HepG2 (cell line): Measurements from ENCODE around the gene BICDL1. TPM values are rescaled to one million over a fixed set of nuclear protein-coding genes. Genes with fewer than 3 reads are reported as not detected.

Experiments used
- FOSL2 ChIP-seq: sonication (generic); formaldehyde crosslinking; IDR thresholded peaks from 2 replicates; pipeline ENCODE4 v1.4.0; 2020; ENCODE audit warnings: missing genetic modification reagents
- MEIS2 ChIP-seq: sonication (generic); formaldehyde crosslinking; IDR thresholded peaks from 2 replicates; pipeline ENCODE4 v1.9.0; 2021; ENCODE audit warnings: mild to moderate bottlenecking, missing genetic modification reagents
- MTA3 ChIP-seq: sonication (generic); formaldehyde crosslinking; IDR thresholded peaks from 2 replicates; pipeline ENCODE4 v1.4.0; 2020; ENCODE audit warnings: missing genetic modification reagents
- MXD1 ChIP-seq: sonication (generic); formaldehyde crosslinking; IDR thresholded peaks from 2 replicates; pipeline ENCODE4 v1.4.0; 2020; ENCODE audit warnings: mild to moderate bottlenecking, missing genetic modification reagents
- NFYC ChIP-seq: IDR thresholded peaks from 2 replicates; pipeline ENCODE4 v1.6.1; 2016; ENCODE audit warnings: missing genetic modification reagents, missing compliant biosample characterization
- PTBP1 ChIP-seq: fragments of 200-400 bp; formaldehyde crosslinking; IDR thresholded peaks from 2 replicates; pipeline ENCODE4 v1.6.1; 2018; ENCODE audit warnings: low read length, low read depth; ENCODE audit not compliant: poor library complexity, severe bottlenecking
- SUZ12 ChIP-seq: fragments of 150-350 bp; IDR thresholded peaks from 2 replicates; pipeline ENCODE4 v1.6.1; 2014; ENCODE audit warnings: low read depth, low read length
- ZBED4 ChIP-seq: sonication (generic); formaldehyde crosslinking; IDR thresholded peaks from 2 replicates; pipeline ENCODE4 v1.4.0; 2020; ENCODE audit warnings: missing genetic modification reagents, borderline replicate concordance
- ZFAT ChIP-seq: sonication (generic); formaldehyde crosslinking; conservative IDR thresholded peaks from 2 replicates; pipeline ENCODE4 v1.8.1; 2023; ENCODE audit warnings: missing genetic modification reagents, inconsistent platforms
- ZNF563 ChIP-seq: sonication (generic); formaldehyde crosslinking; IDR thresholded peaks from 2 replicates; pipeline ENCODE4 v1.8.0; 2022; ENCODE audit warnings: mild to moderate bottlenecking, moderate library complexity, missing genetic modification reagents
- polyA plus RNA-seq, 8 experiments: library from polyadenylated mRNA; depleted of rRNA in 3 of 8; stranded (reverse) in 7 of 8; unstranded in 1 of 8; fragments of >200 nt; fragmentation: Illumina TruSeq in 4 of 8; extraction: Trizol in 4 of 8; gene quantifications; 2 replicates each; pipeline versions ENCODE4 v1.2.1 to v1.2.3, GENCODE V29; 2011 to 2016; ENCODE audit warnings: low read depth in 4 of 8, missing spikeins in 1 of 8, mixed read lengths in 1 of 8; ENCODE audit not compliant: insufficient read depth in 1 of 8
- total RNA-seq, 5 experiments: library from RNA; depleted of rRNA; stranded (reverse); fragments of >200 nt; fragmentation: Illumina TruSeq; extraction: Trizol; gene quantifications; 2 replicates each; pipeline ENCODE4 v1.2.3, GENCODE V29; 2016; ENCODE audit warnings: low read depth in 1 of 5
- TF ChIP-seq, protein P1 (sequence below): sonication (generic); formaldehyde crosslinking; IDR thresholded peaks from 2 replicates; pipeline ENCODE4 v1.8.0; 2022; ENCODE audit warnings: mild to moderate bottlenecking, missing genetic modification reagents, moderate library complexity
- TF ChIP-seq, protein P2 (sequence below): sonication (generic); formaldehyde crosslinking; IDR thresholded peaks from 2 replicates; pipeline ENCODE4 v1.8.0; 2022; ENCODE audit warnings: mild to moderate bottlenecking, missing genetic modification reagents
- TF ChIP-seq, protein P3 (sequence below), 2 experiments: fragments of 450-650 bp in 1 of 2; sonication (generic) in 1 of 2; formaldehyde crosslinking in 1 of 2; IDR thresholded peaks; 2 replicates each; pipeline versions ENCODE4 v1.6.1 to v1.8.0; 2016 to 2022; ENCODE audit warnings: antibody characterized with exemption in 1 of 2, mild to moderate bottlenecking in 1 of 2, missing genetic modification reagents in 1 of 2

The BICDL1 gene
- total and polyA plus RNA-seq, 2 of the 13 experiments (the other 11 are each of a cell fraction or from before 2014, with no cell fraction given), result 3.6 to 9.7 TPM

- TF ChIP-seq ZFAT (CRISPR knock-in tag) (0 out of 2 replicates have a peak, but pooled peaks have one; percentile 59), PTBP1 (peak; percentile 60), ZBED4 (CRISPR knock-in tag) (peak; percentile 88; the same call in 1 of the 2 replicates), MTA3 (CRISPR knock-in tag) (no peak), NFYC (CRISPR knock-in tag) (no peak), ZNF563 (CRISPR knock-in tag) (peak; percentile 91), MXD1 (peak; percentile 89), MEIS2 (CRISPR knock-in tag) (peak; percentile 98), SUZ12 (no peak), FOSL2 (CRISPR knock-in tag) (peak; percentile 38)
- TF ChIP-seq, protein P1, sequence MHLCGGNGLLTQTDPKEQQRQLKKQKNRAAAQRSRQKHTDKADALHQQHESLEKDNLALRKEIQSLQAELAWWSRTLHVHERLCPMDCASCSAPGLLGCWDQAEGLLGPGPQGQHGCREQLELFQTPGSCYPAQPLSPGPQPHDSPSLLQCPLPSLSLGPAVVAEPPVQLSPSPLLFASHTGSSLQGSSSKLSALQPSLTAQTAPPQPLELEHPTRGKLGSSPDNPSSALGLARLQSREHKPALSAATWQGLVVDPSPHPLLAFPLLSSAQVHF (CRISPR knock-in tag), result 0 out of 2 replicates have a peak, but pooled peaks have one; percentile 48
- TF ChIP-seq, protein P2, sequence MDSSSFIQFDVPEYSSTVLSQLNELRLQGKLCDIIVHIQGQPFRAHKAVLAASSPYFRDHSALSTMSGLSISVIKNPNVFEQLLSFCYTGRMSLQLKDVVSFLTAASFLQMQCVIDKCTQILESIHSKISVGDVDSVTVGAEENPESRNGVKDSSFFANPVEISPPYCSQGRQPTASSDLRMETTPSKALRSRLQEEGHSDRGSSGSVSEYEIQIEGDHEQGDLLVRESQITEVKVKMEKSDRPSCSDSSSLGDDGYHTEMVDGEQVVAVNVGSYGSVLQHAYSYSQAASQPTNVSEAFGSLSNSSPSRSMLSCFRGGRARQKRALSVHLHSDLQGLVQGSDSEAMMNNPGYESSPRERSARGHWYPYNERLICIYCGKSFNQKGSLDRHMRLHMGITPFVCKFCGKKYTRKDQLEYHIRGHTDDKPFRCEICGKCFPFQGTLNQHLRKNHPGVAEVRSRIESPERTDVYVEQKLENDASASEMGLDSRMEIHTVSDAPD (CRISPR knock-in tag), result no peak
- TF ChIP-seq, protein P3, sequence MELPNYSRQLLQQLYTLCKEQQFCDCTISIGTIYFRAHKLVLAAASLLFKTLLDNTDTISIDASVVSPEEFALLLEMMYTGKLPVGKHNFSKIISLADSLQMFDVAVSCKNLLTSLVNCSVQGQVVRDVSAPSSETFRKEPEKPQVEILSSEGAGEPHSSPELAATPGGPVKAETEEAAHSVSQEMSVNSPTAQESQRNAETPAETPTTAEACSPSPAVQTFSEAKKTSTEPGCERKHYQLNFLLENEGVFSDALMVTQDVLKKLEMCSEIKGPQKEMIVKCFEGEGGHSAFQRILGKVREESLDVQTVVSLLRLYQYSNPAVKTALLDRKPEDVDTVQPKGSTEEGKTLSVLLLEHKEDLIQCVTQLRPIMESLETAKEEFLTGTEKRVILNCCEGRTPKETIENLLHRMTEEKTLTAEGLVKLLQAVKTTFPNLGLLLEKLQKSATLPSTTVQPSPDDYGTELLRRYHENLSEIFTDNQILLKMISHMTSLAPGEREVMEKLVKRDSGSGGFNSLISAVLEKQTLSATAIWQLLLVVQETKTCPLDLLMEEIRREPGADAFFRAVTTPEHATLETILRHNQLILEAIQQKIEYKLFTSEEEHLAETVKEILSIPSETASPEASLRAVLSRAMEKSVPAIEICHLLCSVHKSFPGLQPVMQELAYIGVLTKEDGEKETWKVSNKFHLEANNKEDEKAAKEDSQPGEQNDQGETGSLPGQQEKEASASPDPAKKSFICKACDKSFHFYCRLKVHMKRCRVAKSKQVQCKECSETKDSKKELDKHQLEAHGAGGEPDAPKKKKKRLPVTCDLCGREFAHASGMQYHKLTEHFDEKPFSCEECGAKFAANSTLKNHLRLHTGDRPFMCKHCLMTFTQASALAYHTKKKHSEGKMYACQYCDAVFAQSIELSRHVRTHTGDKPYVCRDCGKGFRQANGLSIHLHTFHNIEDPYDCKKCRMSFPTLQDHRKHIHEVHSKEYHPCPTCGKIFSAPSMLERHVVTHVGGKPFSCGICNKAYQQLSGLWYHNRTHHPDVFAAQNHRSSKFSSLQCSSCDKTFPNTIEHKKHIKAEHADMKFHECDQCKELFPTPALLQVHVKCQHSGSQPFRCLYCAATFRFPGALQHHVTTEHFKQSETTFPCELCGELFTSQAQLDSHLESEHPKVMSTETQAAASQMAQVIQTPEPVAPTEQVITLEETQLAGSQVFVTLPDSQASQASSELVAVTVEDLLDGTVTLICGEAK (IDR thresholded peaks at IDR 0.05), result no peak
- TF ChIP-seq, protein P3 (CRISPR knock-in tag; IDR thresholded peaks at IDR 0.05), result peak; percentile 68
Measured at GRCh38 chr12:119989731-119990381, 820 bp downstream of the BICDL1 start (continued).
